GM19372 (cell line): ENCODE measurements around the gene PRKN.

Source experiments
- ATAC-seq: cut with Tn5 transposase; IDR thresholded peaks from one replicate; pipeline ENCODE4 v1.9.1; 2021; ENCODE audit warnings: mild to moderate bottlenecking, low read depth, moderate library complexity; ENCODE audit not compliant: unreplicated experiment

PRKN gene

GRCh38 chr6:161554883-161555282 is 1172.7 kb downstream of the PRKN start:
- ATAC-seq = no peak

GRCh38 chr6:161549977-161550655 is 1177.5 kb downstream of the PRKN start:
- no peak for ATAC-seq

GRCh38 chr6:161548713-161549296 is 1178.8 kb downstream of the PRKN start:
- no peak for ATAC-seq

- no peak for ATAC-seq
Observed at GRCh38 chr6:161547617-161548016, 1179.9 kb downstream of the PRKN start.

GRCh38 chr6:161546632-161547031 is 1180.9 kb downstream of the PRKN start:
- no peak for ATAC-seq

GRCh38 chr6:161545741-161546140 is 1181.8 kb downstream of the PRKN start:
- ATAC-seq = no peak

- ATAC-seq = no peak
Observed at GRCh38 chr6:161544801-161545480, 1182.6 kb downstream of the PRKN start.

- no peak for ATAC-seq
Observed at GRCh38 chr6:161543684-161544309, 1183.8 kb downstream of the PRKN start.

- no peak for ATAC-seq
Observed at GRCh38 chr6:161542346-161542980, 1185.1 kb downstream of the PRKN start.

GRCh38 chr6:161540532-161540931 is 1187.0 kb downstream of the PRKN start:
- ATAC-seq = no peak

- no peak for ATAC-seq
Observed at GRCh38 chr6:161536224-161536630, 1191.3 kb downstream of the PRKN start.

- no peak for ATAC-seq
Observed at GRCh38 chr6:161534264-161534873, 1193.2 kb downstream of the PRKN start.

GRCh38 chr6:161533266-161533665 is 1194.3 kb downstream of the PRKN start:
- ATAC-seq = no peak

- no peak for ATAC-seq
Observed at GRCh38 chr6:161532536-161532935, 1195.0 kb downstream of the PRKN start.

GRCh38 chr6:161526794-161527193 is 1200.8 kb downstream of the PRKN start:
- no peak for ATAC-seq

- no peak for ATAC-seq
Observed at GRCh38 chr6:161523362-161523761, 1204.2 kb downstream of the PRKN start.

- ATAC-seq = no peak
Observed at GRCh38 chr6:161522276-161522675, 1205.3 kb downstream of the PRKN start.

GRCh38 chr6:161511447-161512095 is 1216.0 kb downstream of the PRKN start:
- no peak for ATAC-seq

- no peak for ATAC-seq
Observed at GRCh38 chr6:161508341-161508740, 1219.2 kb downstream of the PRKN start.

GRCh38 chr6:161507375-161507774 is 1220.2 kb downstream of the PRKN start:
- no peak for ATAC-seq
